Measurements from ENCODE around the gene PLEK. TPM values are rescaled to one million over a fixed set of nuclear protein-coding genes. Genes with fewer than 3 reads are reported as not detected.

Gene PLEK
- total and polyA plus RNA-seq, 2 donors (not counting 3 experiments of a cell fraction or from before 2014, with no cell fraction given) = 0.03 to 0.11 TPM

DNA sequence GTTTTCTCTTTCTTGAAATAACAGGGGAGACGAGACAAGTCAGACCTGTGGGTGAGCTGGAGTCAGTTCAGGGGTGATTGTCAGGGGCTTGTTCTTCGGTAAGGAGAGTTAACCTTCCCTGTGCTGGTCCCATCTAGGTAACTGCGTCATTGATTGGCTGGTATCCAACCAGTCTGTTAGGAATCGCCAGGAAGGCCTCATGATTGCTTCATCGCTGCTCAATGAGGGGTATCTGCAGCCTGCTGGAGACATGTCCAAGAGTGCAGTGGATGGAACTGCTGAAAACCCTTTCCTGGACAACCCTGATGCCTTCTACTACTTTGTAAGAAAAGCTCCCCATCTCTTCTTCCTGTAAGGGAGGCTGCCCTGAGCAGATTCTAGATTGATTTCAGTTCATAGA lies 21.3 kb downstream of the PLEK start:
- CTCF ChIA-PET = no interaction called here
- H3K4me3 ChIP-seq (replicated peaks in 1 of 3; ENCODE audit: insufficient read depth in 1 of 3, low read depth in 1 of 3, low read length in 3 of 3) = no peak overlapping the region

More for the DNA sequence above, 21.3 kb downstream of the PLEK start:
- no peaks in the 10 kb centered on the region for H3K4me1 ChIP-seq (ENCODE audit: control insufficient read depth, extremely low read depth, insufficient read depth, low read length)
- BruUV-seq (replicated peaks) = no TSS peak
- FAIRE-seq (no peak), DNase-seq (ENCODE audit: low read depth, low spot score) (no peak)
- TF ChIP-seq, protein P1, sequence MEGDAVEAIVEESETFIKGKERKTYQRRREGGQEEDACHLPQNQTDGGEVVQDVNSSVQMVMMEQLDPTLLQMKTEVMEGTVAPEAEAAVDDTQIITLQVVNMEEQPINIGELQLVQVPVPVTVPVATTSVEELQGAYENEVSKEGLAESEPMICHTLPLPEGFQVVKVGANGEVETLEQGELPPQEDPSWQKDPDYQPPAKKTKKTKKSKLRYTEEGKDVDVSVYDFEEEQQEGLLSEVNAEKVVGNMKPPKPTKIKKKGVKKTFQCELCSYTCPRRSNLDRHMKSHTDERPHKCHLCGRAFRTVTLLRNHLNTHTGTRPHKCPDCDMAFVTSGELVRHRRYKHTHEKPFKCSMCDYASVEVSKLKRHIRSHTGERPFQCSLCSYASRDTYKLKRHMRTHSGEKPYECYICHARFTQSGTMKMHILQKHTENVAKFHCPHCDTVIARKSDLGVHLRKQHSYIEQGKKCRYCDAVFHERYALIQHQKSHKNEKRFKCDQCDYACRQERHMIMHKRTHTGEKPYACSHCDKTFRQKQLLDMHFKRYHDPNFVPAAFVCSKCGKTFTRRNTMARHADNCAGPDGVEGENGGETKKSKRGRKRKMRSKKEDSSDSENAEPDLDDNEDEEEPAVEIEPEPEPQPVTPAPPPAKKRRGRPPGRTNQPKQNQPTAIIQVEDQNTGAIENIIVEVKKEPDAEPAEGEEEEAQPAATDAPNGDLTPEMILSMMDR (IDR thresholded peaks at IDR 0.05; ENCODE audit: extremely low read depth in 1 of 2, insufficient read depth in 1 of 2, low read depth in 1 of 2, low read length in 2 of 2) = no peak
- TF ChIP-seq JUN (IDR thresholded peaks at IDR 0.05; ENCODE audit: borderline replicate concordance, insufficient read depth, insufficient read length, low read depth) (no peak), POLR2A (IDR thresholded peaks at IDR 0.05; ENCODE audit: low read depth, low read length) (no peak), FOS (IDR thresholded peaks at IDR 0.05; ENCODE audit: borderline replicate concordance, insufficient read depth, low read length) (no peak), MYC (IDR thresholded peaks at IDR 0.05; ENCODE audit: low read depth, low read length) (no peak), GATA2 (IDR thresholded peaks at IDR 0.05; ENCODE audit: insufficient read depth, insufficient read length, low read depth, low read length) (no peak), POLR2AphosphoS5 (IDR thresholded peaks at IDR 0.05; ENCODE audit: insufficient read depth, low read depth, low read length) (no peak), EZH2 (IDR thresholded peaks at IDR 0.05; ENCODE audit: borderline replicate concordance, low read depth, low read length, severe bottlenecking) (no peak)
- TF ChIP-seq, protein P2, sequence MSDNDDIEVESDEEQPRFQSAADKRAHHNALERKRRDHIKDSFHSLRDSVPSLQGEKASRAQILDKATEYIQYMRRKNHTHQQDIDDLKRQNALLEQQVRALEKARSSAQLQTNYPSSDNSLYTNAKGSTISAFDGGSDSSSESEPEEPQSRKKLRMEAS (IDR thresholded peaks at IDR 0.05; ENCODE audit: insufficient read depth, insufficient read length) = no peak
- intact Hi-C loops (cut with micrococcal nuclease) = no loop called here
- no peak overlapping the region for H3K4me2 ChIP-seq (ENCODE audit: insufficient read depth, low read length)
- H3K79me2 ChIP-seq (ENCODE audit: control insufficient read depth, insufficient read depth, low read length) = no peaks in the 10 kb centered on the region
- no peaks in the 10 kb centered on the region for H3K9me1 ChIP-seq (replicated peaks; ENCODE audit: control insufficient read depth, extremely low read depth, insufficient read depth, low read length)
- no peaks in the 10 kb centered on the region for H3K9me3 ChIP-seq (replicated peaks; ENCODE audit: control insufficient read depth, insufficient read depth, low read length)
- POLR2A ChIA-PET = no interaction called here
- peaks cover 10 to 35% of the 10 kb centered on the region in 2 experiments for H3K27me3 ChIP-seq (ENCODE audit: control insufficient read depth in 2 of 2, insufficient read depth in 2 of 2, low read length in 2 of 2)
- no peak overlapping the region for H3K9ac ChIP-seq (replicated peaks; ENCODE audit: extremely low read depth, insufficient read depth, low read length)
- no peak overlapping the region for H3K27ac ChIP-seq (ENCODE audit: insufficient read depth, low read depth, low read length)
- H4K20me1 ChIP-seq (replicated peaks; ENCODE audit: control insufficient read depth, extremely low read depth, insufficient read depth, low read length) = no peaks in the 10 kb centered on the region
- no peak overlapping the region for H2AFZ ChIP-seq (ENCODE audit: low read depth, low read length)
- dilution Hi-C loops (cut with MboI; ENCODE audit: extremely low pct_ligation_motif_present, low sequenced_read_pairs) = no loop called here
- no peaks in the 10 kb centered on the region for H3K36me3 ChIP-seq (ENCODE audit: control insufficient read depth in 2 of 2, extremely low read depth in 1 of 2, insufficient read depth in 2 of 2, low read length in 2 of 2)
